ENCODE measurements around the gene CSTB.

DNA sequence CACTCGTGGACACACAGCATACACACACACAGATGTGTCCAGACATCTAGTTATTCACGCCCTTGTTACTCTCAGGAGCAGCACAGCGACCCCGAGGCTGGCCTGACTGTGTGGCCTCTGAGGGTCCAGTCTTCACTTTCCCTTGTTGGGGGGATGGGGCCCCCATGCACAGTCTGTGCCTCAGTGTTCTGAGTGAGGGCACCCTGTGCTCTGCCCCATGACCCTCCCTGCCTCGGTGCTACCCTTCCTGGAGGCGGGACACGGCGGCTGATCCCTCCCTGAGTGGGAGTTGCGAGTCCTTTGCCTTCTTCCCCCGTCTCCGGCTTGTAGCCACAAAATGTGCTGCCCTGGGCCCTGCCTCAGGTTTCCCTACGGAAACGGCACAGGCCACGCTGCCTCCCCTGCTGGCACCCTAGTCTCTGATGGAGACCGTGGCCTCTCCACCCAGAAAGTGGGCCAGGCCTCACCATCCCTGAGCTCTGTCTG lies 8.6 kb downstream of the CSTB start:
- TF ChIP-seq, protein P1, sequence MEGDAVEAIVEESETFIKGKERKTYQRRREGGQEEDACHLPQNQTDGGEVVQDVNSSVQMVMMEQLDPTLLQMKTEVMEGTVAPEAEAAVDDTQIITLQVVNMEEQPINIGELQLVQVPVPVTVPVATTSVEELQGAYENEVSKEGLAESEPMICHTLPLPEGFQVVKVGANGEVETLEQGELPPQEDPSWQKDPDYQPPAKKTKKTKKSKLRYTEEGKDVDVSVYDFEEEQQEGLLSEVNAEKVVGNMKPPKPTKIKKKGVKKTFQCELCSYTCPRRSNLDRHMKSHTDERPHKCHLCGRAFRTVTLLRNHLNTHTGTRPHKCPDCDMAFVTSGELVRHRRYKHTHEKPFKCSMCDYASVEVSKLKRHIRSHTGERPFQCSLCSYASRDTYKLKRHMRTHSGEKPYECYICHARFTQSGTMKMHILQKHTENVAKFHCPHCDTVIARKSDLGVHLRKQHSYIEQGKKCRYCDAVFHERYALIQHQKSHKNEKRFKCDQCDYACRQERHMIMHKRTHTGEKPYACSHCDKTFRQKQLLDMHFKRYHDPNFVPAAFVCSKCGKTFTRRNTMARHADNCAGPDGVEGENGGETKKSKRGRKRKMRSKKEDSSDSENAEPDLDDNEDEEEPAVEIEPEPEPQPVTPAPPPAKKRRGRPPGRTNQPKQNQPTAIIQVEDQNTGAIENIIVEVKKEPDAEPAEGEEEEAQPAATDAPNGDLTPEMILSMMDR (IDR thresholded peaks at IDR 0.05): no peak
- TF ChIP-seq POLR2A (IDR thresholded peaks at IDR 0.05) (no peak), EP300 (IDR thresholded peaks at IDR 0.05) (no peak)

Measured in tibial nerve (tissue), 4 donors.